ENCODE results near the gene SPDEF.

SPDEF gene

GRCh38 chr6:34544776-34545471 lies 11.2 kb downstream of the SPDEF start:
- H3K27me3 ChIP-seq (replicated peaks in 2 of 5; ENCODE audit: control insufficient read depth in 4 of 5, insufficient read depth in 5 of 5, low read length in 4 of 5) = no peaks in the 10 kb centered on the region
- no peak for DNase-seq
- CTCF ChIA-PET = interaction anchor here (0.6 to 1.0 kb wide), 2 partner anchors 10 to 26 kb away, joined by 3 read pairs; no protein-coding TSS in a partner anchor
- no peaks in the 10 kb centered on the region for H3K9me3 ChIP-seq (ENCODE audit: control extremely low read depth in 1 of 5, control insufficient read depth in 4 of 5, insufficient read depth in 2 of 5, low read depth in 1 of 5, low read length in 4 of 5)
- peaks cover 0 to 8% (median 0%) of the 10 kb centered on the region in 4 experiments for H3K4me1 ChIP-seq (ENCODE audit: control extremely low read depth in 1 of 4, control insufficient read depth in 4 of 4, insufficient read depth in 4 of 4, low read length in 3 of 4)
- 100% methylated on average over 7 of the region's 13 CpGs for WGBS (ENCODE audit: insufficient coverage)
- H3K4me3 ChIP-seq (ENCODE audit: control insufficient read depth in 1 of 7, extremely low read depth in 1 of 7, insufficient read depth in 4 of 7, low read depth in 2 of 7, low read length in 6 of 7) = no peak overlapping the region
- no peak overlapping the region for H3K27ac ChIP-seq (ENCODE audit: insufficient read depth in 1 of 2, low read depth in 1 of 2, low read length in 2 of 2, poor library complexity in 1 of 2, severe bottlenecking in 2 of 2)
- POLR2A ChIA-PET = interaction anchor here (0.7 kb wide), 1 partner anchor 17 kb away, joined by 4 read pairs; no protein-coding TSS in a partner anchor
- no peaks in the 10 kb centered on the region for H3K36me3 ChIP-seq (ENCODE audit: control insufficient read depth in 4 of 4, insufficient read depth in 4 of 4, low read length in 3 of 4)

GRCh38 chr6:34544052-34544604 lies 12.0 kb downstream of the SPDEF start:
- Histone ChIP-seq H3K27ac (ENCODE audit: insufficient read depth in 1 of 2, low read depth in 1 of 2, low read length in 2 of 2, poor library complexity in 1 of 2, severe bottlenecking in 2 of 2) (no peak overlapping the region), H3K9me3 (ENCODE audit: control extremely low read depth in 1 of 5, control insufficient read depth in 4 of 5, insufficient read depth in 2 of 5, low read depth in 1 of 5, low read length in 4 of 5) (no peaks in the 10 kb centered on the region), H3K27me3 (replicated peaks in 2 of 5; ENCODE audit: control insufficient read depth in 4 of 5, insufficient read depth in 5 of 5, low read length in 4 of 5) (no peaks in the 10 kb centered on the region), H3K4me3 (ENCODE audit: control insufficient read depth in 1 of 7, extremely low read depth in 1 of 7, insufficient read depth in 4 of 7, low read depth in 2 of 7, low read length in 6 of 7) (no peak overlapping the region), H3K36me3 (ENCODE audit: control insufficient read depth in 4 of 4, insufficient read depth in 4 of 4, low read length in 3 of 4) (no peaks in the 10 kb centered on the region), H3K4me1 (ENCODE audit: control extremely low read depth in 1 of 4, control insufficient read depth in 4 of 4, insufficient read depth in 4 of 4, low read length in 3 of 4) (peaks cover 0 to 8% (median 0%) of the 10 kb centered on the region in 4 experiments)
- over 99% methylated on average over 18 of the region's 27 CpGs for WGBS (ENCODE audit: insufficient coverage)
- CTCF ChIA-PET = no interaction called here
- POLR2A ChIA-PET = no interaction called here
- no peak for DNase-seq

GRCh38 chr6:34543421-34543820 lies 12.7 kb downstream of the SPDEF start:
- Histone ChIP-seq H3K4me1 (ENCODE audit: control extremely low read depth in 1 of 4, control insufficient read depth in 4 of 4, insufficient read depth in 4 of 4, low read length in 3 of 4) (peaks cover 0 to 8% (median 0%) of the 10 kb centered on the region in 4 experiments), H3K27me3 (replicated peaks in 2 of 5; ENCODE audit: control insufficient read depth in 4 of 5, insufficient read depth in 5 of 5, low read length in 4 of 5) (no peaks in the 10 kb centered on the region), H3K36me3 (ENCODE audit: control insufficient read depth in 4 of 4, insufficient read depth in 4 of 4, low read length in 3 of 4) (no peaks in the 10 kb centered on the region), H3K9me3 (ENCODE audit: control extremely low read depth in 1 of 5, control insufficient read depth in 4 of 5, insufficient read depth in 2 of 5, low read depth in 1 of 5, low read length in 4 of 5) (no peaks in the 10 kb centered on the region), H3K27ac (ENCODE audit: insufficient read depth in 1 of 2, low read depth in 1 of 2, low read length in 2 of 2, poor library complexity in 1 of 2, severe bottlenecking in 2 of 2) (no peak overlapping the region), H3K4me3 (ENCODE audit: control insufficient read depth in 1 of 7, extremely low read depth in 1 of 7, insufficient read depth in 4 of 7, low read depth in 2 of 7, low read length in 6 of 7) (no peak overlapping the region)
- ChIA-PET POLR2A (no interaction called here), CTCF (interaction anchor here (1.9 kb wide), 1 partner anchor 11 kb away, joined by 4 read pairs; no protein-coding TSS in a partner anchor)
- WGBS (ENCODE audit: insufficient coverage) = 100% methylated on average over 1 of the region's 5 CpGs
- DNase-seq = no peak

- ChIA-PET POLR2A (no interaction called here), CTCF (no interaction called here)
- no peaks in the 10 kb centered on the region for H3K36me3 ChIP-seq (ENCODE audit: control insufficient read depth in 4 of 4, insufficient read depth in 4 of 4, low read length in 3 of 4)
- 95% methylated on average over 7 of the region's 8 CpGs for WGBS (ENCODE audit: insufficient coverage)
- no peaks in the 10 kb centered on the region for H3K27me3 ChIP-seq (replicated peaks in 2 of 5; ENCODE audit: control insufficient read depth in 4 of 5, insufficient read depth in 5 of 5, low read length in 4 of 5)
- H3K4me3 ChIP-seq (ENCODE audit: control insufficient read depth in 1 of 7, extremely low read depth in 1 of 7, insufficient read depth in 4 of 7, low read depth in 2 of 7, low read length in 6 of 7) = no peak overlapping the region
- no peak overlapping the region for H3K27ac ChIP-seq (ENCODE audit: insufficient read depth in 1 of 2, low read depth in 1 of 2, low read length in 2 of 2, poor library complexity in 1 of 2, severe bottlenecking in 2 of 2)
- no peaks in the 10 kb centered on the region for H3K4me1 ChIP-seq (ENCODE audit: control extremely low read depth in 1 of 4, control insufficient read depth in 4 of 4, insufficient read depth in 4 of 4, low read length in 3 of 4)
- no peak for DNase-seq
- no peaks in the 10 kb centered on the region for H3K9me3 ChIP-seq (ENCODE audit: control extremely low read depth in 1 of 5, control insufficient read depth in 4 of 5, insufficient read depth in 2 of 5, low read depth in 1 of 5, low read length in 4 of 5)
These were observed 15.3 kb downstream of the SPDEF start for GRCh38 chr6:34540841-34541240.

- Histone ChIP-seq H3K4me3 (ENCODE audit: control insufficient read depth in 1 of 7, extremely low read depth in 1 of 7, insufficient read depth in 4 of 7, low read depth in 2 of 7, low read length in 6 of 7) (no peak overlapping the region), H3K27me3 (replicated peaks in 2 of 5; ENCODE audit: control insufficient read depth in 4 of 5, insufficient read depth in 5 of 5, low read length in 4 of 5) (no peaks in the 10 kb centered on the region), H3K27ac (ENCODE audit: insufficient read depth in 1 of 2, low read depth in 1 of 2, low read length in 2 of 2, poor library complexity in 1 of 2, severe bottlenecking in 2 of 2) (no peak overlapping the region), H3K36me3 (ENCODE audit: control insufficient read depth in 4 of 4, insufficient read depth in 4 of 4, low read length in 3 of 4) (no peaks in the 10 kb centered on the region), H3K9me3 (ENCODE audit: control extremely low read depth in 1 of 5, control insufficient read depth in 4 of 5, insufficient read depth in 2 of 5, low read depth in 1 of 5, low read length in 4 of 5) (no peaks in the 10 kb centered on the region), H3K4me1 (ENCODE audit: control extremely low read depth in 1 of 4, control insufficient read depth in 4 of 4, insufficient read depth in 4 of 4, low read length in 3 of 4) (no peaks in the 10 kb centered on the region)
- ChIA-PET CTCF (no interaction called here), POLR2A (no interaction called here)
- WGBS (ENCODE audit: insufficient coverage) = 90% methylated on average over 2 of the region's 5 CpGs
- no peak for DNase-seq
These were observed 15.9 kb downstream of the SPDEF start for GRCh38 chr6:34540222-34540621.

- H3K4me3 ChIP-seq (ENCODE audit: control insufficient read depth in 1 of 7, extremely low read depth in 1 of 7, insufficient read depth in 4 of 7, low read depth in 2 of 7, low read length in 6 of 7) = no peak overlapping the region
- 100% methylated on average over 4 of the region's 14 CpGs for WGBS (ENCODE audit: insufficient coverage)
- POLR2A ChIA-PET = no interaction called here
These were observed 16.9 kb downstream of the SPDEF start for GRCh38 chr6:34539181-34539580.

GRCh38 chr6:34538581-34538980 lies 17.5 kb downstream of the SPDEF start:
- ChIA-PET CTCF (interaction anchor here (0.9 kb wide), 1 partner anchor 11 kb away, joined by 4 read pairs; no protein-coding TSS in a partner anchor), POLR2A (no interaction called here)
- no peak overlapping the region for H3K27ac ChIP-seq (ENCODE audit: insufficient read depth in 1 of 2, low read depth in 1 of 2, low read length in 2 of 2, poor library complexity in 1 of 2, severe bottlenecking in 2 of 2)
- 99% methylated on average over 6 of the region's 6 CpGs for WGBS (ENCODE audit: insufficient coverage)
- DNase-seq = no peak
- no peaks in the 10 kb centered on the region for H3K4me1 ChIP-seq (ENCODE audit: control extremely low read depth in 1 of 4, control insufficient read depth in 4 of 4, insufficient read depth in 4 of 4, low read length in 3 of 4)
- H3K27me3 ChIP-seq (replicated peaks in 2 of 5; ENCODE audit: control insufficient read depth in 4 of 5, insufficient read depth in 5 of 5, low read length in 4 of 5) = no peaks in the 10 kb centered on the region
- no peaks in the 10 kb centered on the region for H3K36me3 ChIP-seq (ENCODE audit: control insufficient read depth in 4 of 4, insufficient read depth in 4 of 4, low read length in 3 of 4)
- no peak overlapping the region for H3K4me3 ChIP-seq (ENCODE audit: control insufficient read depth in 1 of 7, extremely low read depth in 1 of 7, insufficient read depth in 4 of 7, low read depth in 2 of 7, low read length in 6 of 7)
- H3K9me3 ChIP-seq (ENCODE audit: control extremely low read depth in 1 of 5, control insufficient read depth in 4 of 5, insufficient read depth in 2 of 5, low read depth in 1 of 5, low read length in 4 of 5) = no peaks in the 10 kb centered on the region

More at GRCh38 chr6:34539181-34539580, 16.9 kb downstream of the SPDEF start:
- Histone ChIP-seq H3K27ac (ENCODE audit: insufficient read depth in 1 of 2, low read depth in 1 of 2, low read length in 2 of 2, poor library complexity in 1 of 2, severe bottlenecking in 2 of 2) (no peak overlapping the region), H3K9me3 (ENCODE audit: control extremely low read depth in 1 of 5, control insufficient read depth in 4 of 5, insufficient read depth in 2 of 5, low read depth in 1 of 5, low read length in 4 of 5) (no peaks in the 10 kb centered on the region), H3K27me3 (replicated peaks in 2 of 5; ENCODE audit: control insufficient read depth in 4 of 5, insufficient read depth in 5 of 5, low read length in 4 of 5) (no peaks in the 10 kb centered on the region), H3K36me3 (ENCODE audit: control insufficient read depth in 4 of 4, insufficient read depth in 4 of 4, low read length in 3 of 4) (no peaks in the 10 kb centered on the region), H3K4me1 (ENCODE audit: control extremely low read depth in 1 of 4, control insufficient read depth in 4 of 4, insufficient read depth in 4 of 4, low read length in 3 of 4) (no peaks in the 10 kb centered on the region)
- DNase-seq = no peak
- CTCF ChIA-PET = interaction anchor here (0.9 kb wide), 1 partner anchor 11 kb away, joined by 4 read pairs; no protein-coding TSS in a partner anchor

Measured in common myeloid progenitor, CD34-positive (primary cell).